Fibroblast of lung (primary cell): ENCODE results near the gene FN3KRP. TPM values are rescaled to one million over a fixed set of nuclear protein-coding genes. Genes with fewer than 3 reads are reported as not detected.

Experiments used
- DNase-seq, 2 donors: peaks; one replicate each; pipeline versions ENCODE4 v3.0.0 to v3.0.0-alpha.2; 2010; ENCODE audit warnings: low read depth in 2 of 2
- H2AFZ ChIP-seq: 2 replicates; pipeline ENCODE4 v1.5.1; 2012; ENCODE audit warnings: low read length, control low read depth, inconsistent platforms
- H3K27ac ChIP-seq: 2 replicates; pipeline ENCODE4 v1.5.1; 2011; ENCODE audit warnings: low read length, control low read depth; ENCODE audit not compliant: insufficient read depth
- H3K27me3 ChIP-seq: 2 replicates; pipeline ENCODE4 v1.5.1; 2011; ENCODE audit warnings: mild to moderate bottlenecking, low read length; ENCODE audit not compliant: control insufficient read depth, insufficient read depth
- H3K36me3 ChIP-seq: 2 replicates; pipeline ENCODE4 v1.5.1; 2011; ENCODE audit warnings: low read length; ENCODE audit not compliant: control insufficient read depth, insufficient read depth
- H3K4me1 ChIP-seq: 2 replicates; pipeline ENCODE4 v1.5.1; 2011; ENCODE audit warnings: low read length; ENCODE audit not compliant: control insufficient read depth, insufficient read depth; ENCODE audit errors: extremely low read depth
- H3K4me2 ChIP-seq: 2 replicates; pipeline ENCODE4 v1.5.1; 2011; ENCODE audit warnings: low read length, control low read depth; ENCODE audit not compliant: insufficient read depth; ENCODE audit errors: extremely low read depth
- H3K4me3 ChIP-seq, 4 experiments: fragments of 200-600 bp in 1 of 4; sonication (generic) in 1 of 4; replicated peaks in 1 of 4; 2 replicates each; pipeline ENCODE4 v1.5.1; 2011 to 2016; ENCODE audit warnings: low read length in 4 of 4, low read depth in 3 of 4, mild to moderate bottlenecking in 3 of 4, control low read depth in 2 of 4, inconsistent platforms in 1 of 4, mixed read lengths in 1 of 4; ENCODE audit not compliant: insufficient read depth in 1 of 4; ENCODE audit errors: control extremely low read depth in 1 of 4
- H3K79me2 ChIP-seq: 2 replicates; pipeline ENCODE4 v1.5.1; 2012; ENCODE audit warnings: mild to moderate bottlenecking, low read length, inconsistent platforms; ENCODE audit not compliant: control insufficient read depth, insufficient read depth
- H3K9ac ChIP-seq: 2 replicates; pipeline ENCODE4 v1.5.1; 2011; ENCODE audit warnings: mild to moderate bottlenecking, low read length, control low read depth; ENCODE audit not compliant: insufficient read depth
- H3K9me3 ChIP-seq: 2 replicates; pipeline ENCODE4 v1.5.1; 2012; ENCODE audit warnings: low read depth, low read length; ENCODE audit not compliant: control insufficient read depth, insufficient read depth
- H4K20me1 ChIP-seq: 2 replicates; pipeline ENCODE4 v1.5.1; 2011; ENCODE audit warnings: low read length; ENCODE audit not compliant: control insufficient read depth, insufficient read depth; ENCODE audit errors: extremely low read depth
- CTCF ChIP-seq, 2 donors: IDR thresholded peaks in 1 of 2; conservative IDR thresholded peaks in 1 of 2; 1 replicate in 1 of 2; 2 replicates in 1 of 2; pipeline ENCODE4 v1.5.1; 2011 to 2012; ENCODE audit warnings: low read length in 2 of 2, control low read depth in 1 of 2, inconsistent platforms in 1 of 2, low read depth in 1 of 2, mild to moderate bottlenecking in 1 of 2
- EZH2 ChIP-seq: IDR thresholded peaks from 2 replicates; pipeline ENCODE4 v1.5.1; 2012; ENCODE audit warnings: low read length, control low read depth, mild to moderate bottlenecking; ENCODE audit errors: missing control alignments
- polyA minus RNA-seq: library from RNA; depleted of rRNA, polyadenylated mRNA; stranded (reverse); fragments of >200 nt; gene quantifications from 2 replicates; pipeline ENCODE4 v1.2.3, GENCODE V29; 2011; ENCODE audit warnings: low replicate concordance
- polyA plus RNA-seq, 2 donors: library from polyadenylated mRNA; depleted of rRNA in 1 of 2; stranded (reverse) in 1 of 2; unstranded in 1 of 2; fragments of >200 nt; gene quantifications; 2 replicates each; pipeline ENCODE4 v1.2.1, GENCODE V29; 2011 to 2012; ENCODE audit warnings: missing spikeins in 1 of 2
- total RNA-seq: library from RNA; depleted of rRNA; stranded (reverse); fragments of >200 nt; gene quantifications from 2 replicates; pipeline ENCODE4 v1.2.1, GENCODE V29; 2014

Gene FN3KRP
- 11.6 and 13.2 TPM in 2 replicates for total RNA-seq
- 16.5 and 30.6 TPM in 2 replicates for polyA plus RNA-seq
- polyA plus RNA-seq (2012), result 26.2 and 54.2 TPM in 2 replicates
- 3.5 and 40.0 TPM in 2 replicates for polyA minus RNA-seq

DNA sequence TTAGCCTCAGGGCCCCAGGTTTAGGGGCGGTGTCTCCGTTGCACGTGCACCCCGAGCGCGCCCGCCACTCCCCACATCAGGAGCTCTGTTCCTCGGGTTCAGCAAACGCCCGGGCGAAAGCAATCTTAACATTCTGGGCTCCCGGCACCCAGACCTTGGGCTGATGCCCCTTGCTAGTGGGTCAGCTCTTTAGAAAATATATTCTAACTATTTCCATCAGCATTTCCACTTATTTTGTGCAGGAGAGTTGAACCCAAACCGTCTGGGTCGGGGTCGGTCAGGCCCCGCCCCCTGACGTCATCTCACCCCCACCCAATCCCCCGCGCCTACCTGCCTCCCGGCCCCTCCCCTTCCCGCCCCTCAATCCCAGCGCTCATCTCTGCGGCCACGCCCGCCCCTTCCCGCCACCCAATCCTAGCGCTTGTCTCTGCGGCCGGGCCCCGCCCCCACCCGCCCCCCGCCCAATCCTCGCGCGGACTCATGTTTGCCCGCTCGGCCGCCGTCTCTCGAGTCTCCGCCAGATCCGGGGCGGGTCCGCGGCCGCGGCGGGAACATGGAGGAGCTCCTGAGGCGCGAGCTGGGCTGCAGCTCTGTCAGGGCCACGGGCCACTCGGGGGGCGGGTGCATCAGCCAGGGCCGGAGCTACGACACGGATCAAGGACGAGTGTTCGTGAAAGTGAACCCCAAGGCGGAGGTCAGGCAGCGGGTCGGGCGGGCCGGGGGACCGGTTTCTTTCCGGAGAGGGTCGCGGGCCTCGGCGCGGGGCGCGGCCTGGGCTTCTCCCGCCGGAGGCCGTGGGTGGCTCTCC, at the start of gene FN3KRP:
Gene FN3KRP, plus strand, starts transcription at position 504 of the 808 bp plus-strand sequence. Its CDS starts 50 bp downstream, at position 554.
- Histone ChIP-seq H3K4me1 (peaks cover 4% of the 10 kb centered on the region), H3K4me2 (peak within 1 kb of the TSS; percentile 93), H3K9me3 (no peaks in the 10 kb centered on the region), H3K9ac (peak within 1 kb of the TSS; percentile 71), H3K4me3 (peak within 1 kb of the TSS; percentile 78 to 85 (median 80)), H2AFZ (peak within 1 kb of the TSS; percentile 78), H3K27me3 (no peaks in the 10 kb centered on the region), H3K79me2 (peaks cover 12% of the 10 kb centered on the region), H4K20me1 (no peaks in the 10 kb centered on the region), H3K36me3 (peaks cover 1% of the 10 kb centered on the region), H3K27ac (peak within 1 kb of the TSS; percentile 67)
- TF ChIP-seq CTCF (conservative IDR thresholded peaks at IDR 0.05 in 1 of 2, IDR thresholded peaks at IDR 0.05 in 1 of 2; ENCODE audit: low read depth in 1 of 2, low read length in 2 of 2) (no peak), EZH2 (no peak)
- peak; percentile 87 to 92 for DNase-seq

- Histone ChIP-seq H2AFZ (no peak overlapping the region), H3K4me2 (no peak overlapping the region), H4K20me1 (no peaks in the 10 kb centered on the region), H3K9ac (no peak overlapping the region), H3K79me2 (no peaks in the 10 kb centered on the region), H3K36me3 (no peaks in the 10 kb centered on the region), H3K4me3 (no peak overlapping the region), H3K27ac (no peak overlapping the region), H3K27me3 (no peaks in the 10 kb centered on the region), H3K9me3 (no peaks in the 10 kb centered on the region), H3K4me1 (no peaks in the 10 kb centered on the region)
- no peak for DNase-seq
- no peak for TF ChIP-seq CTCF (conservative IDR thresholded peaks at IDR 0.05 in 1 of 2, IDR thresholded peaks at IDR 0.05 in 1 of 2; ENCODE audit: low read depth in 1 of 2, low read length in 2 of 2)
- TF ChIP-seq EZH2, result no peak
These were observed 49.4 kb upstream of the FN3KRP start for GRCh38 chr17:82666931-82667667.

DNA sequence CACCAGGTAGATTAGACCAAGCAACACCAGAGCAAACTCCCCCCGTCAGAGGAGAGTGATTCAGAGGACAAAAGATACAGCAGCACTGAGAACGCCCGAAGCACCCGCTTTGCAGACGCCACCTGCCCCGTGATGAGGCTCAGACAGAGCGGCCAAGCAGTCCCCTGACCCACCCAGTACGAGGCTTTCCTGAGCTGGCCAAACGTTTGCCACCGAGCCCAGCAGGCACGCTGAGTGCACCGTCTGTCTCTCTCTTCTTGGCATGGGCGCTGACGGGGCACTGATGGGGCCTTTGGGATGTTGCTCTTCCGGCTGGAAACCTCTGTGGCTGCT, 48.9 kb upstream of the FN3KRP start:
- Histone ChIP-seq H3K9ac (no peak overlapping the region), H3K79me2 (no peaks in the 10 kb centered on the region), H3K4me1 (no peaks in the 10 kb centered on the region), H3K36me3 (no peaks in the 10 kb centered on the region), H3K27ac (no peak overlapping the region), H2AFZ (no peak overlapping the region), H3K9me3 (no peaks in the 10 kb centered on the region), H4K20me1 (no peaks in the 10 kb centered on the region), H3K27me3 (no peaks in the 10 kb centered on the region), H3K4me3 (no peak overlapping the region), H3K4me2 (no peak overlapping the region)
- no peak for DNase-seq
- TF ChIP-seq EZH2 (no peak), CTCF (conservative IDR thresholded peaks at IDR 0.05 in 1 of 2, IDR thresholded peaks at IDR 0.05 in 1 of 2; ENCODE audit: low read depth in 1 of 2, low read length in 2 of 2) (no peak)
